Endothelial cell of umbilical vein (primary cell): ENCODE results near the gene NEURL1B. TPM values are rescaled to one million over a fixed set of nuclear protein-coding genes. Genes with fewer than 3 reads are reported as not detected.

ENCODE experiments used
- BruUV-seq: library from RNA; stranded (reverse); fragments of 400-500 nt; replicated peaks from 2 replicates; lab custom pipeline; 2021; lab: Mats Ljungman, UMichigan
- CTCF ChIA-PET: fragments of 300-600, 350-600 bp; sonication (Branson Sonifier 250); formaldehyde crosslinking; loops from one replicate; lab custom pipeline; 2021; ENCODE audit warnings: antibody characterized with exemption, inconsistent platforms; lab: Charles Lee
- POLR2A ChIA-PET: fragments of 300-600, 350-600 bp; sonication (Branson Sonifier 250); formaldehyde crosslinking; loops from one replicate; lab custom pipeline; 2021; ENCODE audit warnings: antibody characterized with exemption, inconsistent platforms; lab: Charles Lee
- DNase-seq: peaks from one replicate; pipeline ENCODE4 v3.0.0-alpha.2; 2011; ENCODE audit warnings: low read depth, low spot score
- FAIRE-seq: peaks from 2 replicates; lab custom pipeline; 2011; peaks lifted over from hg19 to GRCh38; lab: Jason Lieb, UNC
- H2AFZ ChIP-seq: 2 replicates; pipeline ENCODE4 v1.6.0; 2012; ENCODE audit warnings: low read depth, low read length, control low read depth, inconsistent platforms
- H3K27ac ChIP-seq: 2 replicates; pipeline ENCODE4 v1.5.1; 2011; ENCODE audit warnings: low read depth, mild to moderate bottlenecking, control low read depth, low read length, moderate library complexity; ENCODE audit not compliant: insufficient read depth
- H3K27me3 ChIP-seq, 2 experiments: 2 replicates each; pipeline versions ENCODE4 v1.6.0 to v1.6.1; 2011; ENCODE audit warnings: low read length in 2 of 2, mixed read lengths in 1 of 2; ENCODE audit not compliant: control insufficient read depth in 2 of 2, insufficient read depth in 2 of 2
- H3K36me3 ChIP-seq, 2 experiments: 2 replicates in 1 of 2; 3 replicates in 1 of 2; pipeline ENCODE4 v1.5.1; 2011; ENCODE audit warnings: low read length in 2 of 2, mild to moderate bottlenecking in 1 of 2, moderate library complexity in 1 of 2; ENCODE audit not compliant: control insufficient read depth in 2 of 2, insufficient read depth in 2 of 2; ENCODE audit errors: extremely low read depth in 1 of 2
- H3K4me1 ChIP-seq: 3 replicates; pipeline ENCODE4 v1.5.1; 2011; ENCODE audit warnings: mild to moderate bottlenecking, low read length; ENCODE audit not compliant: control insufficient read depth, insufficient read depth; ENCODE audit errors: extremely low read depth
- H3K4me2 ChIP-seq: 2 replicates; pipeline ENCODE4 v1.6.1; 2011; ENCODE audit warnings: low read length, control low read depth, mixed read lengths; ENCODE audit not compliant: insufficient read depth
- H3K4me3 ChIP-seq, 3 experiments: fragments of 200-600 bp in 1 of 3; sonication (generic), shearing (Covaris generic) in 1 of 3; replicated peaks in 1 of 3; 2 replicates each; pipeline ENCODE4 v1.5.1; 2011 to 2016; ENCODE audit warnings: control low read depth in 3 of 3, low read length in 3 of 3, mild to moderate bottlenecking in 2 of 3, inconsistent platforms in 1 of 3, low read depth in 1 of 3, moderate library complexity in 1 of 3; ENCODE audit not compliant: insufficient read depth in 1 of 3
- H3K79me2 ChIP-seq: 2 replicates; pipeline ENCODE4 v1.6.0; 2012; ENCODE audit warnings: low read length, inconsistent platforms; ENCODE audit not compliant: control insufficient read depth, insufficient read depth
- H3K9ac ChIP-seq: replicated peaks from 2 replicates; pipeline ENCODE3; 2011; ENCODE audit warnings: low read length, control low read depth; ENCODE audit not compliant: insufficient read depth; ENCODE audit errors: extremely low read depth
- H3K9me1 ChIP-seq: replicated peaks from 3 replicates; pipeline ENCODE4 v1.6.0; 2011; ENCODE audit warnings: mild to moderate bottlenecking, low read length; ENCODE audit not compliant: control insufficient read depth, insufficient read depth; ENCODE audit errors: extremely low read depth
- H3K9me3 ChIP-seq: replicated peaks from 2 replicates; pipeline ENCODE4 v1.5.1; 2012; ENCODE audit warnings: low read length, inconsistent platforms; ENCODE audit not compliant: control insufficient read depth, insufficient read depth
- H4K20me1 ChIP-seq: replicated peaks from 2 replicates; pipeline ENCODE3; 2011; ENCODE audit warnings: mild to moderate bottlenecking, low read length; ENCODE audit not compliant: control insufficient read depth, insufficient read depth; ENCODE audit errors: extremely low read depth
- CTCF ChIP-seq, 2 donors: IDR thresholded peaks; 1 replicate in 1 of 2; 2 replicates in 1 of 2; pipeline ENCODE4 v1.5.1; 2011; ENCODE audit warnings: low read length in 2 of 2, mild to moderate bottlenecking in 2 of 2, moderate library complexity in 2 of 2, control low read depth in 1 of 2, inconsistent platforms in 1 of 2, low read depth in 1 of 2; ENCODE audit not compliant: insufficient read depth in 1 of 2; ENCODE audit errors: extremely low read depth in 1 of 2
- EZH2 ChIP-seq: IDR thresholded peaks from 2 replicates; pipeline ENCODE4 v1.6.1; 2012; ENCODE audit warnings: borderline replicate concordance, low read depth, mild to moderate bottlenecking, moderate library complexity, low read length, inconsistent platforms; ENCODE audit not compliant: severe bottlenecking
- FOS ChIP-seq: IDR thresholded peaks from 2 replicates; pipeline ENCODE4 v1.6.1; 2011; ENCODE audit warnings: mild to moderate bottlenecking, low read length, moderate library complexity, borderline replicate concordance; ENCODE audit not compliant: insufficient read depth
- GATA2 ChIP-seq: IDR thresholded peaks from 2 replicates; pipeline ENCODE4 v1.7.0; 2011; ENCODE audit warnings: low read depth, mild to moderate bottlenecking, moderate library complexity, mixed read lengths, low read length; ENCODE audit not compliant: insufficient read length, insufficient read depth
- MAX ChIP-seq: IDR thresholded peaks from 2 replicates; pipeline ENCODE4 v1.6.1; 2011; ENCODE audit not compliant: insufficient read depth, insufficient read length
- MYC ChIP-seq: IDR thresholded peaks from one replicate; pipeline ENCODE4 v1.6.1; 2011; ENCODE audit warnings: mild to moderate bottlenecking, low read depth, low read length
- POLR2A ChIP-seq: IDR thresholded peaks from 2 replicates; pipeline ENCODE4 v1.6.1; 2012; ENCODE audit warnings: low read depth, mild to moderate bottlenecking, control low read depth, low read length
- POLR2AphosphoS5 ChIP-seq: IDR thresholded peaks from 2 replicates; pipeline ENCODE4 v1.6.1; 2012; ENCODE audit warnings: low read depth, mild to moderate bottlenecking, control low read depth, low read length, moderate library complexity; ENCODE audit not compliant: insufficient read depth
- dilution Hi-C: fragments of 300-500 bp; cut with MboI; formaldehyde crosslinking; loops from one replicate; pipeline ENCODE4 v1.15.0; 2019; ENCODE audit warnings: low sequenced_read_pairs; ENCODE audit not compliant: extremely low pct_ligation_motif_present
- intact Hi-C: fragments of 100-400 bp; cut with micrococcal nuclease; formaldehyde crosslinking; loops from one replicate; pipeline ENCODE4 v1.10.0; 2022
- polyA plus RNA-seq, 4 experiments: library from polyadenylated mRNA; depleted of rRNA in 3 of 4; stranded (reverse) in 3 of 4; unstranded in 1 of 4; fragments of >200 nt; gene quantifications; 2 replicates each; pipeline versions ENCODE4 v1.2.1 to v1.2.3, GENCODE V29; 2011 to 2012; ENCODE audit warnings: missing spikeins in 1 of 4
- total RNA-seq: library from RNA; stranded (reverse); gene quantifications from 2 replicates; pipeline ENCODE4 v1.2.3, GENCODE V29; 2021

The NEURL1B gene
- total and polyA plus RNA-seq, 2 donors (not counting 3 experiments of a cell fraction or from before 2014, with no cell fraction given) = 0.44 to 1.6 TPM

GRCh38 chr5:172683645-172684471 is 42.8 kb downstream of the NEURL1B start:
- TF ChIP-seq FOS (no peak), EZH2 (peak; percentile 64), POLR2A (no peak), POLR2AphosphoS5 (no peak), MAX (no peak), GATA2 (no peak), MYC (no peak), CTCF (IDR thresholded peaks at IDR 0.05; ENCODE audit: extremely low read depth in 1 of 2, insufficient read depth in 1 of 2, low read depth in 1 of 2, low read length in 2 of 2) (no peak)
- peak overlapping the region; percentile 70 for H2AFZ ChIP-seq
- H3K9ac ChIP-seq = no peak overlapping the region
- no peak overlapping the region for H3K4me3 ChIP-seq
- ChIA-PET CTCF (interaction anchor here (1.5 to 1.8 kb wide), 2 partner anchors 10 to 13 kb away, joined by 5 read pairs; no protein-coding TSS in a partner anchor), POLR2A (no interaction called here)
- H4K20me1 ChIP-seq = no peaks in the 10 kb centered on the region
- H3K9me3 ChIP-seq = no peaks in the 10 kb centered on the region
- no peaks in the 10 kb centered on the region for H3K36me3 ChIP-seq
- dilution Hi-C loops (no loop called here), intact Hi-C loops (no loop called here)
- H3K27ac ChIP-seq = no peak overlapping the region
- no peak for FAIRE-seq
- no TSS peak for BruUV-seq
- H3K4me2 ChIP-seq = no peak overlapping the region
- H3K9me1 ChIP-seq = no peaks in the 10 kb centered on the region
- peaks cover under 1% of the 10 kb centered on the region for H3K4me1 ChIP-seq
- peaks cover 12 to 15% of the 10 kb centered on the region in 2 experiments for H3K27me3 ChIP-seq
- H3K79me2 ChIP-seq = no peaks in the 10 kb centered on the region
- DNase-seq = peak; percentile 15
